Bronchial epithelial cell (primary cell): Measurements from ENCODE around the gene PTPN12. TPM values are rescaled to one million over a fixed set of nuclear protein-coding genes. Genes with fewer than 3 reads are reported as not detected.

Experiments
- DNase-seq: peaks from one replicate; pipeline ENCODE4 v3.0.0-alpha.2; 2010; ENCODE audit warnings: low read depth
- FAIRE-seq: peaks from 2 replicates; lab custom pipeline; 2011; peaks lifted over from hg19 to GRCh38; lab: Jason Lieb, UNC
- H3K27me3 ChIP-seq: 2 replicates; pipeline ENCODE4 v1.5.1; 2011; ENCODE audit warnings: low read length; ENCODE audit not compliant: control insufficient read depth, insufficient read depth
- H3K36me3 ChIP-seq: 2 replicates; pipeline ENCODE4 v1.5.1; 2011; ENCODE audit warnings: low read length; ENCODE audit not compliant: control insufficient read depth, insufficient read depth
- H3K4me3 ChIP-seq: 2 replicates; pipeline ENCODE4 v1.5.1; 2011; ENCODE audit warnings: mild to moderate bottlenecking, low read depth, low read length, control low read depth
- total RNA-seq: library from RNA; depleted of rRNA; stranded (reverse); fragments of >200 nt; gene quantifications from 2 replicates; pipeline ENCODE4 v1.2.1, GENCODE V29; 2014
- TF ChIP-seq, protein P1 (sequence below): IDR thresholded peaks from 2 replicates; pipeline ENCODE4 v1.5.1; 2011; ENCODE audit warnings: mild to moderate bottlenecking, moderate library complexity, low read length, control low read depth, inconsistent platforms; ENCODE audit not compliant: insufficient read depth, severe bottlenecking

Gene PTPN12
- total RNA-seq, 1 donor from 2014 or later: 25.0 TPM

DNA sequence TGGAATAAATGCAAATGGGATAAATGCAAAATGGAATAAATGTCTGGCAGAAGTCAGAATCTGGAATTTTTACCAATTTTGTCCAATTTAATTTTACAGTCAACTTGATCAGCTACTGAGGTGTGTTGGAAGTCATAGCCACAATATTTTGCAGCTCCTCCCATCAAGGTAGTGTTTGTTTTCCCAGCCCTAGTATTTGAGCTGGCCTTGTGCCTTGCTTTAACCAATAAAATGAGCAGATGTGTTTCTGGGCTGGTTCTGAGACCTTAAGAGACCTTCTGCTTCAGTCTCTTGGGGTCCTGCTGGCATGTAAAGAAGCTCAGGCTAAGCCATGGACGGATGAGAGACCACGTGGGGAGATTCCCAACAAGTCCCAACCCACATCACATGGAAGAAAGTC is 116.5 kb downstream of the PTPN12 start:
- no peaks in the 10 kb centered on the region for H3K27me3 ChIP-seq
- DNase-seq: no peak
- FAIRE-seq: no peak
- no peaks in the 10 kb centered on the region for H3K36me3 ChIP-seq
- TF ChIP-seq, protein P1, sequence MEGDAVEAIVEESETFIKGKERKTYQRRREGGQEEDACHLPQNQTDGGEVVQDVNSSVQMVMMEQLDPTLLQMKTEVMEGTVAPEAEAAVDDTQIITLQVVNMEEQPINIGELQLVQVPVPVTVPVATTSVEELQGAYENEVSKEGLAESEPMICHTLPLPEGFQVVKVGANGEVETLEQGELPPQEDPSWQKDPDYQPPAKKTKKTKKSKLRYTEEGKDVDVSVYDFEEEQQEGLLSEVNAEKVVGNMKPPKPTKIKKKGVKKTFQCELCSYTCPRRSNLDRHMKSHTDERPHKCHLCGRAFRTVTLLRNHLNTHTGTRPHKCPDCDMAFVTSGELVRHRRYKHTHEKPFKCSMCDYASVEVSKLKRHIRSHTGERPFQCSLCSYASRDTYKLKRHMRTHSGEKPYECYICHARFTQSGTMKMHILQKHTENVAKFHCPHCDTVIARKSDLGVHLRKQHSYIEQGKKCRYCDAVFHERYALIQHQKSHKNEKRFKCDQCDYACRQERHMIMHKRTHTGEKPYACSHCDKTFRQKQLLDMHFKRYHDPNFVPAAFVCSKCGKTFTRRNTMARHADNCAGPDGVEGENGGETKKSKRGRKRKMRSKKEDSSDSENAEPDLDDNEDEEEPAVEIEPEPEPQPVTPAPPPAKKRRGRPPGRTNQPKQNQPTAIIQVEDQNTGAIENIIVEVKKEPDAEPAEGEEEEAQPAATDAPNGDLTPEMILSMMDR: no peak
- H3K4me3 ChIP-seq: no peak overlapping the region

DNA sequence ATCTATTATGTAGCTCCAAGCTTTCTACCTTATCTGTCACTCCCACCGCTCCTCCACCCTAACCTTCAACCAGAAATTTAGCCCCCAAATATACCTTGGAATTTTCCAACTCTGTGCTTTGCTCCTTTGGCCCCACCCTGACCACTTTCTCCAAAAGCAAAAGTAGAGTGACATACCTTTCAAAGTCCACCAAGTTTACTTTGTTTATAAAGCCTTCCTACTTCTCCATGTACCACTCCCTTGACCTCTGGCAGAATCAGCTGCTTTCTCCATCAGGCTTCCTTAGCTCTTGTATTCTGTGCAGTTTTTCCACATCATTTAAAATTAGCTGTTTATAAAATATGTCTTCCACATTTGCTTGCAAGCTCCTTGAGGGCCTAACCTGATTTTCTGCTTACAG is 118.3 kb downstream of the PTPN12 start:
- no peaks in the 10 kb centered on the region for H3K36me3 ChIP-seq
- H3K4me3 ChIP-seq: no peak overlapping the region
- no peak for FAIRE-seq
- no peaks in the 10 kb centered on the region for H3K27me3 ChIP-seq
- no peak for DNase-seq
- TF ChIP-seq, protein P1: no peak

DNA sequence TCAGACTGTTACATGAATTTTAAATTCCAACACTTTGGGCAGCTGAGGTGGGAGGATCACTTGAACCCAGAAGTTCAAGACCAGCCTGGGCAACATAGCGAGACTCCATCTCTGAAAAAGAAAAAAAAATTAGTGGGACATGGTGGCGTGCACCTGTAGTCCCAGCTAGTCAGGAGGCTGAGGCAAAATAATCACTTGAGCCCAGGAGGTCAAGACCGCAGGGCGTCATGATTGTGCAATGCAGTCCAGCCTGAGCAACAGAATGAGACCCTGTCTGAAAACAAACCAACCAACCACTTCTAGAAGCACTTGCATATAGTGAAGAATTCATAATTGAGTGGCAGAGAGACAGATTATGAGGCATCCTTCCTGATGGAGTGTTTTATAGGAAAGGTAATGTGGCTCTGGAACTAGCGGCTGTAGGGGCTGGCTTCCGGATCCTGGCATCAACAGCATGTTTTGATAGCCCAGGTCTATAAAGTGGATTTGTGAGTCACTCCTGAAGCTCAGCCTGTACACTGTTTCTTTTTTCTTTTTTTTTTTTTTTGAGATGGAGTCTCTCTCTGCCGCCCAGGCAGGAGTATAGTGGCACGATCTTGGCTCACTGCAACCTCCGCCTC is 118.9 kb downstream of the PTPN12 start:
- TF ChIP-seq, protein P1: no peak
- no peak for FAIRE-seq
- no peak overlapping the region for H3K4me3 ChIP-seq
- no peak for DNase-seq
- H3K36me3 ChIP-seq: no peaks in the 10 kb centered on the region
- no peaks in the 10 kb centered on the region for H3K27me3 ChIP-seq

DNA sequence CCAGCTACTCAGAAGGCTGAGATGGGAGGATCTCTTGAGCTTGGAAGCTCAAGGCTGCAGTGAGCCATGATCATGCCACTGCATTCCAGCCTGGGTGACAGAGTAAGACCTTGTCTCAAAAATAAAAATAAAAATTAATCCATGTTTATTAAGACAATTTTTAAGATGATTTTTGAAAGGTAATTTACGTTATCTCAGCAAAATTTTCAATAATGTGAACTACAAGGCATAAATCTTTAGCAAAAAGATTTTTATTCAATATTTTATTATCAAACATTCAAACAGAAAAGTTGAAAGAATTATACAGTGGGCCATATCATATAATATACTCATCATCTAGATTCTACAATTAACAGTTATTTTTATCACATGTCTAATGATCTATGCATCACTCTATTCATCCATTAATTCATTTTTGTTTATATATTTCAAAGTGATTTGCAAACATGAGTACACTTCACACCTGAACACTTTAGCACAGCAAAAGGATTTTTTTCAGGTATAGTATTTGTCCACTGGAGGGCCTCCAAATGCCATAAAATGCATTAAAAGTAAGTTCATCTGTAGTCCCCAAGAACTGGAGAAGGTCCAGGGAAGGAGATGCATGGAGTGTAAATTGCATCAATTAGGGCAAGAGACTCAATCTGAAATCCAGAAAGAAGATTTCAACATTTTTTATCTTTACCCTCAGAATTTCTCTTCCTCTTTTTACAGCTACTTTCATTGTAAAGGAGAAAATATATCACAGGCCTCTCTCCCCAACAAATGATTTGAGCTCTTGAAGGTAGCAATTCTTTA is 120.5 kb downstream of the PTPN12 start:
- Histone ChIP-seq H3K4me3 (no peak overlapping the region), H3K36me3 (no peaks in the 10 kb centered on the region), H3K27me3 (no peaks in the 10 kb centered on the region)
- TF ChIP-seq, protein P1: peak; percentile 34
- FAIRE-seq (no peak), DNase-seq (peak; percentile 49)

DNA sequence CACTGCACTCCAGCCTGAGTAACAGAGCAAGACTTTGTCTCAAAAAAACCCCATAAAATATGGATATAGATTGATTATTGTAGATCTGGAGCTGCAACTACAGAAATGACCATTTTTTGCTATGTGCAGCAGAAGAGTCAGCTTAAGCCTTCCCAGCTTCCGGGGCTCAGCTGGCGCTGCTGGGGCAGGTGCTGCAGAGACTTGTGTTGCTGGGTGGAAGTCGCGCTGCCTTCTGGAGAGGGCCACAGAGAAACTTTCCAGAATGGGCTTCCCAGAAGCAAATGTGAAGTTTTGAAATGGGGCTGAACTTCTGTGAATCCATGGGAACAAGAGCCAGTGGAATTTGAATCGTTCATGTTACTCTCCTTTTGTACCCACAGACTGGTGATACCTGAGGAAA is 121.8 kb downstream of the PTPN12 start:
- FAIRE-seq (no peak), DNase-seq (no peak)
- H3K36me3 ChIP-seq: no peaks in the 10 kb centered on the region
- TF ChIP-seq, protein P1: no peak
- H3K27me3 ChIP-seq: no peaks in the 10 kb centered on the region
- no peak overlapping the region for H3K4me3 ChIP-seq
